GM21825 (cell line): ENCODE results near the gene ITCH.
A peak's percentile ranks its signal among the peaks of the same experiment; 100 is the strongest.

Experiments used
- ATAC-seq: cut with Tn5 transposase; IDR thresholded peaks from one replicate; pipeline ENCODE4 v1.9.1; 2021; ENCODE audit warnings: mild to moderate bottlenecking, moderate library complexity; ENCODE audit not compliant: unreplicated experiment

ITCH gene

GRCh38 chr20:34544109-34544796, 181.2 kb downstream of the ITCH start:
- ATAC-seq: no peak

GRCh38 chr20:34546751-34547181, 183.7 kb downstream of the ITCH start:
- no peak for ATAC-seq

GRCh38 chr20:34547844-34548613, 185.0 kb downstream of the ITCH start:
- ATAC-seq: no peak

GRCh38 chr20:34549291-34549928, 186.3 kb downstream of the ITCH start:
- ATAC-seq: no peak

- ATAC-seq: no peak
These were observed 186.8 kb downstream of the ITCH start for GRCh38 chr20:34549929-34550305.

GRCh38 chr20:34552569-34552968, 189.5 kb downstream of the ITCH start:
- ATAC-seq: no peak

GRCh38 chr20:34553366-34553867, 190.3 kb downstream of the ITCH start:
- ATAC-seq: no peak

GRCh38 chr20:34557936-34558319, 194.9 kb downstream of the ITCH start:
- no peak for ATAC-seq

GRCh38 chr20:34558320-34559218, 195.5 kb downstream of the ITCH start, which contains the start of gene MAP1LC3A:
TSS of gene MAP1LC3A (plus strand) at chr20:34558718. CDS start at chr20:34558869, 151 bp downstream.
- ATAC-seq: peak; percentile 56

- no peak for ATAC-seq
These were observed 196.5 kb downstream of the ITCH start for GRCh38 chr20:34559311-34560140.

GRCh38 chr20:34560141-34560523, 197.1 kb downstream of the ITCH start:
- ATAC-seq: no peak

- no peak for ATAC-seq
These were observed 197.5 kb downstream of the ITCH start for GRCh38 chr20:34560614-34561013.
